GM21360 (cell line): Measurements from ENCODE around the gene ADGRV1.

Experiments used
- ATAC-seq: cut with Tn5 transposase; IDR thresholded peaks from one replicate; pipeline ENCODE4 v1.9.1; 2021; ENCODE audit warnings: mild to moderate bottlenecking, moderate library complexity; ENCODE audit not compliant: unreplicated experiment

ADGRV1 gene

GRCh38 chr5:91122651-91123050 lies 564.1 kb downstream of the ADGRV1 start:
- ATAC-seq = no peak

GRCh38 chr5:91123291-91123690 lies 564.7 kb downstream of the ADGRV1 start:
- no peak for ATAC-seq

DNA sequence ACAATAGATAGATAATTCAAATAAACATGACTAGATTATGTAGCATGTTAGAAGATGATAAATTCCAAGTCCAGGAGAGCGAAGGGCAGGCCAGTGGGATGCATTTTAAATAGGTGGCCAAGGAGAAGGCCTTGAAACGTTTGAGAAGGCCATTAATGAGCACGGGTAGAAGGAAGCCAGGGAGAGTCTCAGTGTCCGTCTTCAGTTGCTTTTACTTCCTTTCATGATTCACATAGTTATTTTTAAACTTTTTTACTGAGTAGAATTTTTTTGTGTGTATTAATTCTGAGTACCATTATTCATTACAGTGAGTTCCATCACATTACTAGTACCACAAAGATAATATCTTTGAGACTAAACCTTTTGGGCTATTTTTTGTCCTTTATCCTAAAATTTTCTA lies 565.3 kb downstream of the ADGRV1 start:
- no peak for ATAC-seq

- no peak for ATAC-seq
Measured at GRCh38 chr5:91125916-91126315, 567.3 kb downstream of the ADGRV1 start.

- no peak for ATAC-seq
Measured at GRCh38 chr5:91126448-91126847, 567.9 kb downstream of the ADGRV1 start.

DNA sequence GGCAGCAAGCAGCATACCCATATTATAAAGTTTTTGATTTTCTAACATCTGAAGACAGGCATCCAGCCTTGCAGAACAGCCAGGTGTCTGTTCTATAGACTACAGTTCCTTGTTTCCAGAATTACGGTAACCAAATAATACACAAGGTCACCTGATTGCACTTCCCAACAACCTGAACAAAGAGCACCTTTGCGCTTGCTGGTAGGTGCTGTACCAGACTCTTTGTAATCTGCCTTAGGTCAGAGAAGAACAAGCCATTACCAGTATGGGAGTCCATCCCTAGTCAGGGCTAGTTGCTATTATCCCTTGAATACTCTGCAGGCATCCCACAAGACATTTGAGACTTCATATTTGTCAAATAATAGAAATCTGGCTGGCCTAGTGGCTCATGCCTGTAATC lies 568.3 kb downstream of the ADGRV1 start:
- ATAC-seq = no peak

GRCh38 chr5:91127456-91128081 lies 569.0 kb downstream of the ADGRV1 start:
- no peak for ATAC-seq

DNA sequence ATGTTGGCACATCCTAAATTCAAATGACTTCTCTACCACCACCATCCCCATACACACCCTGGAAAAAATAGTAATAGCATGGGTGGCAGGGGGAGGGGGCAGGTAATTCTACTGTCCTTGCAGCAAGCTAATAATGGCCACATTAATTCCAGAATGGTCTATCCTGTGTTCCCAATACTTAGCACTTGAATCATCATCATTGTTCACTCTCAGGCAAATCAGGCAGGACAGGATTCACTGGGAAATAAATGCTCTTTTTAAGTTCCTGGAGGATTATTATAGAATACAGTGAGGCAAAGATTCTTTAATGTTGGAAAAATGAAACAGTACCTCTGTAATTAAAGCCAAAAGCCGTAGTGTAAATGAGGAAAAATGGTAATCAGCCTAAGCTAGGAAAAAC lies 570.0 kb downstream of the ADGRV1 start:
- no peak for ATAC-seq

DNA sequence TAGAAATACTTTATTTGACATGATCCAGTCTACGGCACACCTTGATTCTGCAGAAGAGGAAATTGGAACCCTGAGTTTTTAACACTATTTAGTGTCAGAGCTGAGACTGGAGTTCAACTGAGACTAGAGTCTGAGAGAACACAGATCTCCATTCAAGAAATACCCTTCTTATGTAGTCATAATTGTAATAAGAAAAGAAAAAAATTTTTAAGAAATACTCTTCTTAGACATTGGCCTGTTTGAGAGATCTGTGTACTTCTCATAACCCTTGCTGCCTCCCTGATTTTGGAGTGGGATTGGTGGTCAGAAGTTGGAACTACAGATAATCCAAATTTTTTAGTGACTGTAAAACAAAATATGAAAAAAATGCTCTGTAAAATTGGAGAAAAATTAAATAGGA lies 571.2 kb downstream of the ADGRV1 start:
- no peak for ATAC-seq

- ATAC-seq = no peak
Measured at GRCh38 chr5:91130759-91131158, 572.2 kb downstream of the ADGRV1 start.

- peak; percentile 56 for ATAC-seq
Measured at GRCh38 chr5:91132550-91132949, 574.0 kb downstream of the ADGRV1 start.

DNA sequence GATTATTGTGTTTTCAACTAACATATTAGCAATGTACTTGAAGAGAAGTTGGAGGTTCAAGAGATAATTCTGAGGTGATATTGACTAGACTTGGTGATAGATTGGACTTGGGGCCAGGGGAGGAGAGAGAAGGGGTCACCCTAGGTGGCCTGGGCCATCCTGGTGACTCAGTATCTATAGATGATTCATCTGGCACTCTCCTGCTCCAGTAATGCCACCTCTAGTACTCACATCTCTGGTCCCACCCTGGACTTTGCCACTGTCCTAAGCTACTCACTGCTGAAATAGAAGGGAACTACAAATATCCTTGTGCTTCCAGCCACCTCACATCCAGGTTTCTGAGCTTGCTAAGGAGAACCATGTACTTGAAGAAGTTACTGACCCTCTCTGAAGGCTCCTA lies 574.6 kb downstream of the ADGRV1 start:
- no peak for ATAC-seq

- no peak for ATAC-seq
Measured at GRCh38 chr5:91135475-91136248, 577.1 kb downstream of the ADGRV1 start.

- ATAC-seq = no peak
Measured at GRCh38 chr5:91136271-91136670, 577.7 kb downstream of the ADGRV1 start.

GRCh38 chr5:91137647-91138046 lies 579.0 kb downstream of the ADGRV1 start:
- ATAC-seq = no peak

DNA sequence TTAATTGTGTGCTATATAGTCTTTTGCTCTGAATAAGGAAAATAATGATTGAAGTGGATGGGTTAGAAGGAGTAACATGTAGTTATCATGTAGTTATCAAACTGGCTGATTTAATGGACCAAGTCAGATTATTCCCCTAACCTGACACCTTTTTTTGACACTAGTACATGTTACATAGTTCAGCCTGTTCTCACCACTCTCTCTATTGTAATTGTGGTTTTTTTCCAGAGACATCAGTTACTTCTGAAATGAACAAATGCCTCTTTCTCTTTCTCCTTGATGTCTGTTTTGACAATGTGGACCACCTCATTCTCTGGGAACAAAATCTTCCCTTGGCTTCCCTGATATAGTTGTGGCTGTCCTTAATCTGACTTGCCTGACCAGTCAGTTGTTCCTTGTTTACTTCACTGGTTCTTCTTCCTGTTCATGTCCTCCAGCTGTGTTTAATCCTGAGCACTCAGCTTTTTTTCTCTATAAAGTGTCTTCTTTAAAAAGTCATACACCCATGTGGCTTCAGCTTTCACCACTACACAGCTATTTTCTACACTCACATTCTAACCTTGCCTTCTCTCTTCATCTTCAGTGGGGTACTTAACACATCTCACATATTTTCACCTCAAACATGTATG lies 581.1 kb downstream of the ADGRV1 start:
- no peak for ATAC-seq

GRCh38 chr5:91140657-91141056 lies 582.1 kb downstream of the ADGRV1 start:
- ATAC-seq = no peak

- ATAC-seq = no peak
Measured at GRCh38 chr5:91141642-91142041, 583.0 kb downstream of the ADGRV1 start.

- no peak for ATAC-seq
Measured at GRCh38 chr5:91142386-91142785, 583.8 kb downstream of the ADGRV1 start.

DNA sequence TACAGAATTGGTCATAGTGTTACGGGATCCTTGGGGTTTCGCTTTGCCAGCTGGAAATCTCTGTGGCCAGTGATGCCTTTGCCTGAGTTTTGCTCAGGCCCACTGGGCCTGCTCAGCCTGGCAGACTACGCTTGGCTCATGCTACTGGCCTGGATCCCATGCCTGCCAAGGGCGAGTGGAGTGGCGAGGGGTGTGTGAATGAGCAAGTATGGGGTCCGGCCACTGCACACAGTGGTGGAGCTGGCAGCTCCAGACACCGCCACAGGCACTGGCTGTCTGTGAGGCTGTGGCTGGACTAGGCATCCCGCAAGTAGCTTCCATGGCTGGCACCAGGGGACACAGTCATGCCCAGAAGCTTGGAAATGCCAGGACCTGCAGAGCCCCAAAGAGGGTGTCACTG lies 584.2 kb downstream of the ADGRV1 start:
- ATAC-seq = no peak

- no peak for ATAC-seq
Measured at GRCh38 chr5:91143840-91144239, 585.2 kb downstream of the ADGRV1 start.
